ENCODE measurements around the gene TMC1. TPM values are rescaled to one million over a fixed set of nuclear protein-coding genes. Genes with fewer than 3 reads are reported as not detected.
"Not testable (repeated sequence)": the region's sequence is repeated elsewhere in the genome, so short reads cannot be mapped to it uniquely, and the experiment has no call there.

Gene TMC1
- total RNA-seq, 1 experiment from 2014 or later: 5.5 TPM

GRCh38 chr9:72794946-72795345 is 273.5 kb downstream of the TMC1 start:
- Histone ChIP-seq H3K4me1 (replicated peaks; ENCODE audit: insufficient read depth) (no peaks in the 10 kb centered on the region), H3K9me2 (ENCODE audit: insufficient read depth) (no peaks in the 10 kb centered on the region; the same call in 1 of the 2 replicates), H3K4me2 (no peak overlapping the region), H3K27ac (no peak overlapping the region), H2AFZ (no peak overlapping the region), H3F3A (ENCODE audit: insufficient read depth, low read depth) (no peaks in the 10 kb centered on the region), H4K20me1 (ENCODE audit: insufficient read depth) (no peaks in the 10 kb centered on the region), H3K36me3 (ENCODE audit: low read depth) (no peaks in the 10 kb centered on the region), H3K9me3 (ENCODE audit: insufficient read depth, low read depth) (peaks cover 3% of the 10 kb centered on the region; the same call in 1 of the 2 replicates), H3K79me2 (ENCODE audit: low read depth) (no peaks in the 10 kb centered on the region), H3K4me3 (no peak overlapping the region), H3K27me3 (ENCODE audit: insufficient read depth, low read depth) (no peaks in the 10 kb centered on the region)
- intact Hi-C loops (cut with micrococcal nuclease; ENCODE audit: unreplicated experiment): no loop called here
- TF ChIP-seq CTCF (conservative IDR thresholded peaks at IDR 0.05) (no peak), EZH2 (IDR thresholded peaks at IDR 0.05; ENCODE audit: low read depth) (no peak)
- ChIA-PET CTCF (no interaction called here), POLR2A (ENCODE audit: unreplicated experiment) (interaction anchor here (0.7 kb wide), 1 partner anchor 16 kb away, joined by 4 read pairs; no protein-coding TSS in a partner anchor)
- no TSS peak for BruUV-seq (replicated peaks)
- DNase-seq: no peak

DNA sequence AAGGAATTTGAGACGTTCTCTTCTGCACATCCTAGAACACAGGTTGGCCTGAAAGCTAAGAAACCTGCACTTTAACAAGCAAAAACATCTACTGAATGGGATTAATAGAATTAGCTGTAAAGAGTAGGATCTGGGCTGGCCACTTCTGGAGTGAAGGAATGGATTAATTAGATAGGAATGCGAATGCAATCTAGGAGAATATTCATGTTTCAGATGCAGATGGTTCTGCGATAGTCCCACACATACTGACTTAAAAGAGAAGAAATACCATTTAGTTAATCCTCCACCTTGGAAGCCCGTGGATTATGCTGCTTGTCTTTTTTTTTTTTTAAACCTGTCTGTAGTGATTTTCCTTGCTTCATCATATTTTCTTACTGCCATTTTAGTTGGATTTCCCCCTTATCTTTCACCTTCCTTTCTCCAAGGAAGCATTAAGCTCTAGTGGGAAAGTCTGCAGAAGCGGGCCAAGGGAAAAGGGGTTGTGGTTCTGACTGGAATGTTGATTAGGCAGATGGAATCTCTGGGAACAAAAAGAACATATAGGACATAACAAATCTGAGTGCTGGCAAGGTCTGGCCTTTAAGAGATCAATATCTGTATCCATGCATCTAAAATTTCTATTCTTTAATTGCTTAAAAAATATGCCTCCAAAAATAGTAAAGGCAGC is 279.1 kb downstream of the TMC1 start:
- CTCF ChIA-PET: no interaction called here

DNA sequence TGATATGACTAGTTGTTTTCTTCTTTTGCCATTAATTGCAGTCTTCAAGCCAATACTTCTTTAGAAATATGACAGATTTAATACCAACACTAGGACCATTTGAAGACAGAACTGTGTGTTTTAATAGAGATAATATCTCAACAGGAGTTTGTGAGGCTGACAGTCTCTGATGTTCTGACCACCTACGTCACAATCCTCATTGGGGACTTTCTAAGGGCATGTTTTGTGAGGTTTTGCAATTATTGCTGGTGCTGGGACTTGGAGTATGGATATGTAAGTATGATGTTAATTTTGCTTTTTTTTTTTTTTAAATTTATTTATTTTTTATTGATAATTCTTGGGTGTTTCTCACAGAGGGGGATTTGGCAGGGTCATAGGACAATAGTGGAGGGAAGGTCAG is 283.8 kb downstream of the TMC1 start:
- no peak overlapping the region for H3K4me2 ChIP-seq
- BruUV-seq (replicated peaks): no TSS peak
- ChIA-PET CTCF (no interaction called here), POLR2A (ENCODE audit: unreplicated experiment) (no interaction called here)
- H3K27me3 ChIP-seq (ENCODE audit: insufficient read depth, low read depth): no peaks in the 10 kb centered on the region
- TF ChIP-seq EZH2 (IDR thresholded peaks at IDR 0.05; ENCODE audit: low read depth) (no peak), CTCF (conservative IDR thresholded peaks at IDR 0.05) (no peak)
- H3K9me2 ChIP-seq (ENCODE audit: insufficient read depth): no peaks in the 10 kb centered on the region
- intact Hi-C loops (cut with micrococcal nuclease; ENCODE audit: unreplicated experiment): no loop called here
- H3K36me3 ChIP-seq (ENCODE audit: low read depth): no peaks in the 10 kb centered on the region
- H3K9me3 ChIP-seq (ENCODE audit: insufficient read depth, low read depth): no peaks in the 10 kb centered on the region
- H3K27ac ChIP-seq: no peak overlapping the region
- no peaks in the 10 kb centered on the region for H3F3A ChIP-seq (ENCODE audit: insufficient read depth, low read depth)
- no peak overlapping the region for H2AFZ ChIP-seq
- no peaks in the 10 kb centered on the region for H3K4me1 ChIP-seq (replicated peaks; ENCODE audit: insufficient read depth)
- H4K20me1 ChIP-seq (ENCODE audit: insufficient read depth): no peaks in the 10 kb centered on the region
- H3K4me3 ChIP-seq: no peak overlapping the region
- no peak for DNase-seq
- no peaks in the 10 kb centered on the region for H3K79me2 ChIP-seq (ENCODE audit: low read depth)

More for the DNA sequence above, 279.1 kb downstream of the TMC1 start:
- H3K79me2 ChIP-seq (ENCODE audit: low read depth): no peaks in the 10 kb centered on the region
- TF ChIP-seq CTCF (conservative IDR thresholded peaks at IDR 0.05) (no peak), EZH2 (IDR thresholded peaks at IDR 0.05; ENCODE audit: low read depth) (no peak)
- no TSS peak for BruUV-seq (replicated peaks)
- no peaks in the 10 kb centered on the region for H3F3A ChIP-seq (ENCODE audit: insufficient read depth, low read depth)
- intact Hi-C loops (cut with micrococcal nuclease; ENCODE audit: unreplicated experiment): no loop called here
- no peaks in the 10 kb centered on the region for H3K4me1 ChIP-seq (replicated peaks; ENCODE audit: insufficient read depth)
- H3K27ac ChIP-seq: no peak overlapping the region
- no peak overlapping the region for H3K4me2 ChIP-seq
- peaks cover 3% of the 10 kb centered on the region; the same call in 1 of the 2 replicates for H3K9me3 ChIP-seq (ENCODE audit: insufficient read depth, low read depth)
- no peak overlapping the region for H3K4me3 ChIP-seq
- H3K36me3 ChIP-seq (ENCODE audit: low read depth): no peaks in the 10 kb centered on the region
- H2AFZ ChIP-seq: no peak overlapping the region
- DNase-seq: no peak
- no peaks in the 10 kb centered on the region for H3K9me2 ChIP-seq (ENCODE audit: insufficient read depth)
- no peaks in the 10 kb centered on the region for H3K27me3 ChIP-seq (ENCODE audit: insufficient read depth, low read depth)
- no peaks in the 10 kb centered on the region for H4K20me1 ChIP-seq (ENCODE audit: insufficient read depth)
- POLR2A ChIA-PET (ENCODE audit: unreplicated experiment): interaction anchor here (0.6 kb wide), 1 partner anchor 214 kb away, joined by 5 read pairs; no protein-coding TSS in a partner anchor

- intact Hi-C loops (cut with micrococcal nuclease; ENCODE audit: unreplicated experiment): not testable (repeated sequence)
These were observed 285.0 kb downstream of the TMC1 start for GRCh38 chr9:72806313-72806809.

More at GRCh38 chr9:72806313-72806809, 285.0 kb downstream of the TMC1 start:
- H3K27me3 ChIP-seq (ENCODE audit: insufficient read depth, low read depth); H3K79me2 ChIP-seq (ENCODE audit: low read depth); H3F3A ChIP-seq (ENCODE audit: insufficient read depth, low read depth); H3K36me3 ChIP-seq (ENCODE audit: low read depth); H3K4me2 ChIP-seq; DNase-seq; H3K4me3 ChIP-seq; H3K4me1 ChIP-seq (replicated peaks; ENCODE audit: insufficient read depth); H3K9me3 ChIP-seq (ENCODE audit: insufficient read depth, low read depth); POLR2A ChIA-PET (ENCODE audit: unreplicated experiment); H3K27ac ChIP-seq; H2AFZ ChIP-seq; H4K20me1 ChIP-seq (ENCODE audit: insufficient read depth); H3K9me2 ChIP-seq (ENCODE audit: insufficient read depth); CTCF ChIA-PET; BruUV-seq (replicated peaks): not testable (repeated sequence)

All from PC-9 (cell line).